HepG2 (cell line): ENCODE data around the gene MYBPC3. TPM values are rescaled to one million over a fixed set of nuclear protein-coding genes. Genes with fewer than 3 reads are reported as not detected.

Experiments used
- ATAC-seq: fragments of 200-7000 bp; cut with Tn5 transposase; 3 replicates; pipeline ENCODE4 v1.9.1; 2020; ENCODE audit warnings: mild to moderate bottlenecking, moderate library complexity
- BruUV-seq: library from RNA; stranded (reverse); fragments of 400-500 nt; replicated peaks from 2 replicates; lab custom pipeline; 2021; lab: Mats Ljungman, UMichigan
- CTCF ChIA-PET: fragments of 300-600 bp; formaldehyde crosslinking; extraction: SDS; loops from one replicate; lab custom pipeline; 2021; ENCODE audit warnings: low total read pairs, inconsistent platforms, low intra/inter-chr PET ratio; lab: Yijun Ruan, JAX
- POLR2A ChIA-PET: fragments of 350-600 bp; sonication (Branson Sonifier 250); formaldehyde crosslinking; loops from one replicate; lab custom pipeline; 2020; ENCODE audit warnings: antibody characterized with exemption, inconsistent platforms; lab: Yijun Ruan, JAX
- DNase-seq: peaks from one replicate; pipeline ENCODE4 v3.0.0-alpha.2; 2015; ENCODE audit warnings: low spot score
- FAIRE-seq: peaks from 3 replicates; lab custom pipeline; 2011; peaks lifted over from hg19 to GRCh38; lab: Jason Lieb, UNC
- H2AFZ ChIP-seq: one replicate; pipeline ENCODE4 v1.6.1; 2011; ENCODE audit warnings: low read length, inconsistent platforms
- H3K27ac ChIP-seq: fragments of 300-600 bp; 3 replicates; pipeline ENCODE4 v1.8.0; 2011; ENCODE audit warnings: mixed run types, mild to moderate bottlenecking, mixed read lengths, low read length, inconsistent platforms; ENCODE audit not compliant: insufficient read depth; ENCODE audit errors: extremely low read length
- H3K27me3 ChIP-seq, 2 experiments: fragments of 200-600 bp in 1 of 2; 2 replicates in 1 of 2; 3 replicates in 1 of 2; pipeline versions ENCODE4 v1.6.0 to v1.8.0; 2011; ENCODE audit warnings: low read length in 2 of 2, mild to moderate bottlenecking in 2 of 2, moderate library complexity in 2 of 2, inconsistent platforms in 1 of 2; ENCODE audit not compliant: insufficient read depth in 2 of 2, control insufficient read depth in 1 of 2
- H3K36me3 ChIP-seq, 2 experiments: fragments of 200-600 bp in 1 of 2; replicated peaks in 1 of 2; 2 replicates in 1 of 2; 3 replicates in 1 of 2; pipeline versions ENCODE4 v1.5.1 to v1.8.0; 2011; ENCODE audit warnings: low read length in 2 of 2, inconsistent platforms in 1 of 2; ENCODE audit not compliant: insufficient read depth in 2 of 2, control insufficient read depth in 1 of 2
- H3K4me1 ChIP-seq: 2 replicates; pipeline ENCODE4 v1.5.1; 2012; ENCODE audit warnings: low read length, inconsistent platforms; ENCODE audit not compliant: insufficient read depth
- H3K4me2 ChIP-seq: 2 replicates; pipeline ENCODE4 v1.6.0; 2011; ENCODE audit warnings: low read depth, low read length, inconsistent platforms
- H3K4me3 ChIP-seq, 3 experiments: fragments of 200-600 bp in 1 of 3; sonication (generic), shearing (Covaris generic) in 1 of 3; replicated peaks in 1 of 3; 2 replicates each; pipeline ENCODE4 v1.5.1; 2011 to 2016; ENCODE audit warnings: low read length in 3 of 3, inconsistent platforms in 2 of 3, low read depth in 2 of 3, mild to moderate bottlenecking in 2 of 3, control low read depth in 1 of 3, mixed read lengths in 1 of 3; ENCODE audit not compliant: insufficient read depth in 1 of 3
- H3K79me2 ChIP-seq: one replicate; pipeline ENCODE4 v1.6.1; 2011; ENCODE audit warnings: low read length, inconsistent platforms; ENCODE audit not compliant: insufficient read depth
- H3K9ac ChIP-seq: 2 replicates; pipeline ENCODE4 v1.6.0; 2011; ENCODE audit warnings: mild to moderate bottlenecking, low read depth, low read length, inconsistent platforms; ENCODE audit not compliant: insufficient read depth
- H3K9me3 ChIP-seq: 2 replicates; pipeline ENCODE4 v1.5.1; 2012; ENCODE audit warnings: mild to moderate bottlenecking, low read length
- H4K20me1 ChIP-seq: 2 replicates; pipeline ENCODE4 v1.6.0; 2011; ENCODE audit warnings: inconsistent platforms, mild to moderate bottlenecking, low read length, moderate library complexity; ENCODE audit not compliant: insufficient read depth
- CREB1 ChIP-seq, 2 experiments: fragments of 450-650 bp in 1 of 2; IDR thresholded peaks; 2 replicates each; pipeline ENCODE4 v1.6.1; 2016 to 2017; ENCODE audit warnings: control low read depth in 1 of 2, mild to moderate bottlenecking in 1 of 2, missing compliant biosample characterization in 1 of 2, missing genetic modification characterization in 1 of 2
- HOXA5 ChIP-seq: sonication (generic); formaldehyde crosslinking; IDR thresholded peaks from 2 replicates; pipeline ENCODE4 v1.4.0; 2020; ENCODE audit warnings: missing genetic modification reagents
- MED8 ChIP-seq: sonication (generic); formaldehyde crosslinking; IDR thresholded peaks from 2 replicates; pipeline ENCODE4 v1.8.1; 2023; ENCODE audit warnings: mild to moderate bottlenecking, missing genetic modification reagents; ENCODE audit not compliant: insufficient replicate concordance
- NONO ChIP-seq, 2 experiments: fragments of 450-650 bp in 1 of 2; sonication (generic) in 1 of 2; formaldehyde crosslinking in 1 of 2; IDR thresholded peaks in 1 of 2; conservative IDR thresholded peaks in 1 of 2; 2 replicates each; pipeline versions ENCODE4 v1.6.1 to v1.8.0; 2017 to 2022; ENCODE audit warnings: mild to moderate bottlenecking in 1 of 2, missing genetic modification reagents in 1 of 2, moderate library complexity in 1 of 2
- PCBP2 ChIP-seq: fragments of 200-400 bp; formaldehyde crosslinking; optimal IDR thresholded peaks from 2 replicates; pipeline ENCODE3; 2018; ENCODE audit warnings: low read length, low read depth; ENCODE audit not compliant: poor library complexity, severe bottlenecking
- RARA ChIP-seq: IDR thresholded peaks from 2 replicates; pipeline ENCODE4 v1.6.1; 2016; ENCODE audit warnings: missing genetic modification reagents, missing compliant biosample characterization
- SIX1 ChIP-seq: sonication (generic); formaldehyde crosslinking; IDR thresholded peaks from 2 replicates; pipeline ENCODE4 v1.4.0; 2020; ENCODE audit warnings: missing genetic modification reagents, borderline replicate concordance
- ZNF230 ChIP-seq: sonication (generic); formaldehyde crosslinking; IDR thresholded peaks from 2 replicates; pipeline ENCODE4 v1.4.0; 2020; ENCODE audit warnings: mild to moderate bottlenecking, missing genetic modification reagents
- ZNF615 ChIP-seq: sonication (generic); formaldehyde crosslinking; IDR thresholded peaks from 2 replicates; pipeline ENCODE4 v1.5.0; 2020; ENCODE audit warnings: mild to moderate bottlenecking, missing genetic modification reagents, borderline replicate concordance
- ZNF672 ChIP-seq: sonication (generic); formaldehyde crosslinking; IDR thresholded peaks from 2 replicates; pipeline ENCODE4 v1.8.1; 2022; ENCODE audit warnings: missing genetic modification reagents
- ZNF777 ChIP-seq: sonication (generic); formaldehyde crosslinking; IDR thresholded peaks from 2 replicates; pipeline ENCODE4 v1.4.0; 2020; ENCODE audit warnings: missing genetic modification reagents
- WGBS: methylation state at CpG from one replicate; pipeline ENCODE4 v1.1.6; 2017; ENCODE audit warnings: low lambda C conversion rate; 5-methylcytosine and 5-hydroxymethylcytosine counted together
- in situ Hi-C: cut with HindIII; loops from 2 replicates; pipeline ENCODE4 v1.10.0; 2017; ENCODE audit warnings: low pct_unique_long_range_greater_than_20kb; ENCODE audit not compliant: extremely low pct_ligation_motif_present
- intact Hi-C: fragments of 100-400 bp; cut with micrococcal nuclease; formaldehyde crosslinking; loops from one replicate; pipeline ENCODE4 v1.10.0; 2022; ENCODE audit not compliant: unreplicated experiment
- polyA plus RNA-seq, 8 experiments: library from polyadenylated mRNA; depleted of rRNA in 3 of 8; stranded (reverse) in 7 of 8; unstranded in 1 of 8; fragments of >200 nt; fragmentation: Illumina TruSeq in 4 of 8; extraction: Trizol in 4 of 8; gene quantifications; 2 replicates each; pipeline versions ENCODE4 v1.2.1 to v1.2.3, GENCODE V29; 2011 to 2016; ENCODE audit warnings: low read depth in 4 of 8, missing spikeins in 1 of 8, mixed read lengths in 1 of 8; ENCODE audit not compliant: insufficient read depth in 1 of 8
- total RNA-seq, 5 experiments: library from RNA; depleted of rRNA; stranded (reverse); fragments of >200 nt; fragmentation: Illumina TruSeq; extraction: Trizol; gene quantifications; 2 replicates each; pipeline ENCODE4 v1.2.3, GENCODE V29; 2016; ENCODE audit warnings: low read depth in 1 of 5
- TF ChIP-seq, protein P1 (sequence below): sonication (generic); formaldehyde crosslinking; IDR thresholded peaks from 2 replicates; pipeline ENCODE4 v1.5.0; 2020; ENCODE audit warnings: mild to moderate bottlenecking, missing genetic modification reagents, borderline replicate concordance

Gene MYBPC3
- total and polyA plus RNA-seq, 2 of the 13 experiments (the other 11 are each of a cell fraction or from before 2014, with no cell fraction given), result not detected

DNA sequence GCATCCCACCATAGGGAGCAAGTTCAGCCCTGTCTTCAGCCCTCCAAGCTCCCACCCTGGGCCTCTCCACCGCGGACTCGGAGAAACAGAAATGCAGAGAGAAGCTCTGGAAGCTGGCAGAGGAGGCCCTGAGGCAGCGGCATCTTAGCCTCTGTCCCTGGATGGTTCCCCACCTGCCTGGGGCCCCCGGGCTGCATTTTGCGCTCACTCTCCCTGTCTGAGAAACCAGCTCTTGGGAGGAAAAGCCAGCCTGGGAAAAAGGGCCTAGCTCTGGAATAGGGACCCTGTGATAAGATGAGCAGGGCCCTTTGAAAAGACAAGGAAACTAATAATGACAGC, 37.9 kb upstream of the MYBPC3 start:
- Histone ChIP-seq H2AFZ (no peak overlapping the region), H3K79me2 (no peaks in the 10 kb centered on the region), H3K4me1 (peaks cover 58% of the 10 kb centered on the region), H3K4me3 (no peak overlapping the region), H4K20me1 (no peaks in the 10 kb centered on the region), H3K9me3 (no peaks in the 10 kb centered on the region), H3K27ac (no peak overlapping the region), H3K36me3 (no peaks in the 10 kb centered on the region), H3K27me3 (peaks cover 0 to 5% of the 10 kb centered on the region in 2 experiments; a peak in 2 of 5 replicates), H3K4me2 (no peak overlapping the region), H3K9ac (no peak overlapping the region)
- TF ChIP-seq ZNF672 (no peak), CREB1 (IDR thresholded peaks at IDR 0.05) (no peak), CREB1 (CRISPR knock-in tag; IDR thresholded peaks at IDR 0.05) (no peak), ZNF230 (CRISPR knock-in tag) (no peak), MED8 (no peak), NONO (IDR thresholded peaks at IDR 0.05) (no peak), NONO (CRISPR knock-in tag; conservative IDR thresholded peaks at IDR 0.05) (no peak), ZNF777 (CRISPR knock-in tag) (no peak), SIX1 (CRISPR knock-in tag) (no peak), HOXA5 (no peak), PCBP2 (no peak), ZNF615 (CRISPR knock-in tag) (no peak), RARA (CRISPR knock-in tag) (no peak)
- TF ChIP-seq, protein P1, sequence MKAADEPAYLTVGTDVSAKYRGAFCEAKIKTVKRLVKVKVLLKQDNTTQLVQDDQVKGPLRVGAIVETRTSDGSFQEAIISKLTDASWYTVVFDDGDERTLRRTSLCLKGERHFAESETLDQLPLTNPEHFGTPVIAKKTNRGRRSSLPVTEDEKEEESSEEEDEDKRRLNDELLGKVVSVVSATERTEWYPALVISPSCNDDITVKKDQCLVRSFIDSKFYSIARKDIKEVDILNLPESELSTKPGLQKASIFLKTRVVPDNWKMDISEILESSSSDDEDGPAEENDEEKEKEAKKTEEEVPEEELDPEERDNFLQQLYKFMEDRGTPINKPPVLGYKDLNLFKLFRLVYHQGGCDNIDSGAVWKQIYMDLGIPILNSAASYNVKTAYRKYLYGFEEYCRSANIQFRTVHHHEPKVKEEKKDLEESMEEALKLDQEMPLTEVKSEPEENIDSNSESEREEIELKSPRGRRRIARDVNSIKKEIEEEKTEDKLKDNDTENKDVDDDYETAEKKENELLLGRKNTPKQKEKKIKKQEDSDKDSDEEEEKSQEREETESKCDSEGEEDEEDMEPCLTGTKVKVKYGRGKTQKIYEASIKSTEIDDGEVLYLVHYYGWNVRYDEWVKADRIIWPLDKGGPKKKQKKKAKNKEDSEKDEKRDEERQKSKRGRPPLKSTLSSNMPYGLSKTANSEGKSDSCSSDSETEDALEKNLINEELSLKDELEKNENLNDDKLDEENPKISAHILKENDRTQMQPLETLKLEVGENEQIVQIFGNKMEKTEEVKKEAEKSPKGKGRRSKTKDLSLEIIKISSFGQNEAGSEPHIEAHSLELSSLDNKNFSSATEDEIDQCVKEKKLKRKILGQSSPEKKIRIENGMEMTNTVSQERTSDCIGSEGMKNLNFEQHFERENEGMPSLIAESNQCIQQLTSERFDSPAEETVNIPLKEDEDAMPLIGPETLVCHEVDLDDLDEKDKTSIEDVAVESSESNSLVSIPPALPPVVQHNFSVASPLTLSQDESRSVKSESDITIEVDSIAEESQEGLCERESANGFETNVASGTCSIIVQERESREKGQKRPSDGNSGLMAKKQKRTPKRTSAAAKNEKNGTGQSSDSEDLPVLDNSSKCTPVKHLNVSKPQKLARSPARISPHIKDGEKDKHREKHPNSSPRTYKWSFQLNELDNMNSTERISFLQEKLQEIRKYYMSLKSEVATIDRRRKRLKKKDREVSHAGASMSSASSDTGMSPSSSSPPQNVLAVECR, result no peak
- ATAC-seq (no peak), DNase-seq (no peak), FAIRE-seq (no peak)
- BruUV-seq, result no TSS peak
- ChIA-PET CTCF (no interaction called here), POLR2A (no interaction called here)
- 83% methylated on average over 6 of the region's 6 CpGs for WGBS
- in situ Hi-C loops, result no loop called here
- intact Hi-C loops, result no loop called here
